A673 (cell line): ENCODE results near the gene SLIT1. TPM values are rescaled to one million over a fixed set of nuclear protein-coding genes. Genes with fewer than 3 reads are reported as not detected.

Source experiments
- BruUV-seq: library from RNA; stranded (reverse); fragments of 400-500 nt; replicated peaks from 2 replicates; lab custom pipeline; 2021; lab: Mats Ljungman, UMichigan
- CTCF ChIA-PET: fragments of 300-600 bp; sonication (Branson Sonifier 250); formaldehyde crosslinking; loops from one replicate; lab custom pipeline; 2022; ENCODE audit warnings: antibody characterized with exemption; lab: Charles Lee
- POLR2A ChIA-PET: fragments of 300-600 bp; sonication (Branson Sonifier 250); formaldehyde crosslinking; loops from one replicate; lab custom pipeline; 2022; ENCODE audit warnings: antibody characterized with exemption; ENCODE audit not compliant: low non-redundant PET; lab: Charles Lee
- DNase-seq: peaks from one replicate; pipeline ENCODE4 v3.0.0-alpha.2; 2015; ENCODE audit warnings: low spot score
- H3K27ac ChIP-seq: fragments of 200-600 bp; sonication (generic); 2 replicates; pipeline ENCODE4 v1.5.1; 2016; ENCODE audit warnings: mixed run types, low read depth, mild to moderate bottlenecking, mixed read lengths, antibody characterized with exemption, low read length; ENCODE audit not compliant: poor library complexity, severe bottlenecking
- H3K27me3 ChIP-seq: fragments of 200-600 bp; sonication (generic); replicated peaks from 2 replicates; pipeline ENCODE4 v1.6.1; 2017; ENCODE audit warnings: mixed run types, low read depth, mild to moderate bottlenecking, mixed read lengths, antibody characterized with exemption, low read length; ENCODE audit not compliant: insufficient read depth, poor library complexity
- H3K36me3 ChIP-seq: fragments of 200-600 bp; sonication (generic); 2 replicates; pipeline ENCODE4 v1.6.1; 2016; ENCODE audit warnings: mixed run types, mild to moderate bottlenecking, mixed read lengths, antibody characterized with exemption, low read length; ENCODE audit not compliant: insufficient read depth, poor library complexity, severe bottlenecking
- H3K4me1 ChIP-seq: fragments of 200-600 bp; sonication (generic); 2 replicates; pipeline ENCODE4 v1.6.1; 2017; ENCODE audit warnings: mixed run types, mild to moderate bottlenecking, mixed read lengths, antibody characterized with exemption, low read length; ENCODE audit not compliant: insufficient read depth, poor library complexity, severe bottlenecking
- H3K4me3 ChIP-seq: fragments of 200-600 bp; sonication (generic); 2 replicates; pipeline ENCODE4 v1.5.1; 2016; ENCODE audit warnings: low read depth, mixed run types, mild to moderate bottlenecking, mixed read lengths, low read length; ENCODE audit not compliant: poor library complexity, severe bottlenecking
- H3K9me3 ChIP-seq: fragments of 200-600 bp; sonication (generic); 2 replicates; pipeline ENCODE4 v1.6.1; 2016; ENCODE audit warnings: mixed run types, low read depth, mild to moderate bottlenecking, mixed read lengths, antibody characterized with exemption, low read length; ENCODE audit not compliant: poor library complexity, severe bottlenecking
- EZH2 ChIP-seq: fragments of 200-600 bp; sonication (generic); IDR thresholded peaks from 2 replicates; pipeline ENCODE4 v1.6.1; 2017; ENCODE audit warnings: borderline replicate concordance, low read depth, mild to moderate bottlenecking, mixed read lengths, antibody characterized with exemption, low read length; ENCODE audit not compliant: poor library complexity, severe bottlenecking
- intact Hi-C: fragments of 100-400 bp; cut with micrococcal nuclease; formaldehyde crosslinking; loops from one replicate; pipeline ENCODE4 v1.10.0; 2022; ENCODE audit not compliant: unreplicated experiment
- total RNA-seq: library from RNA; stranded (reverse); gene quantifications from 2 replicates; pipeline ENCODE4 v1.2.3, GENCODE V29; 2021
- TF ChIP-seq, protein P1 (sequence below): fragments of 300-800, 200-600 bp; sonication (generic); conservative IDR thresholded peaks from 2 replicates; pipeline ENCODE4 v1.5.1; 2017; ENCODE audit warnings: low read depth, mild to moderate bottlenecking, antibody characterized with exemption, low read length, moderate library complexity, mixed read lengths

SLIT1 gene
- total RNA-seq, 1 experiment from 2014 or later = 0.43 TPM

DNA sequence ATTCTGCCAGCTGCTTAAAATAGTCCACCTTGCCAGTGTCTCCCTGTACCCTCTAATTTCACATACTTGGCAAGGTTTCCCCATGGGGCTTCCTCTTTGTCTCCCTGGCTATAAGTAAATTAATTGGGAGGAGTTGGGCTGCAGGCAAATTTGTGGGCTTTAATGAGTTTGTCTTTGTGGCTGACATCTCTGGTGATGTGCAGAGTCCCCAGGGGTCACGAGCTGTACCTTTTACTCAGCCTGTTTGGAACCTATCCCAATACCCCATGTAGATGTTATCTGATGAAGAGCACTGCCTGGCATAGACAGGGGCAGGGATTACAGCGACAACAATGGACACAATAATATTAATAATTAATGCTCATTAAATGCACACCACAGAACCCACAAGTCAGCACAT lies 132.5 kb downstream of the SLIT1 start:
- BruUV-seq = no TSS peak
- Histone ChIP-seq H3K9me3 (no peaks in the 10 kb centered on the region), H3K27me3 (peaks cover 10% of the 10 kb centered on the region), H3K4me1 (no peaks in the 10 kb centered on the region), H3K36me3 (no peaks in the 10 kb centered on the region), H3K27ac (no peak overlapping the region), H3K4me3 (no peak overlapping the region)
- CTCF ChIA-PET = no interaction called here
- POLR2A ChIA-PET = no interaction called here
- intact Hi-C loops = no loop called here
- TF ChIP-seq, protein P1, sequence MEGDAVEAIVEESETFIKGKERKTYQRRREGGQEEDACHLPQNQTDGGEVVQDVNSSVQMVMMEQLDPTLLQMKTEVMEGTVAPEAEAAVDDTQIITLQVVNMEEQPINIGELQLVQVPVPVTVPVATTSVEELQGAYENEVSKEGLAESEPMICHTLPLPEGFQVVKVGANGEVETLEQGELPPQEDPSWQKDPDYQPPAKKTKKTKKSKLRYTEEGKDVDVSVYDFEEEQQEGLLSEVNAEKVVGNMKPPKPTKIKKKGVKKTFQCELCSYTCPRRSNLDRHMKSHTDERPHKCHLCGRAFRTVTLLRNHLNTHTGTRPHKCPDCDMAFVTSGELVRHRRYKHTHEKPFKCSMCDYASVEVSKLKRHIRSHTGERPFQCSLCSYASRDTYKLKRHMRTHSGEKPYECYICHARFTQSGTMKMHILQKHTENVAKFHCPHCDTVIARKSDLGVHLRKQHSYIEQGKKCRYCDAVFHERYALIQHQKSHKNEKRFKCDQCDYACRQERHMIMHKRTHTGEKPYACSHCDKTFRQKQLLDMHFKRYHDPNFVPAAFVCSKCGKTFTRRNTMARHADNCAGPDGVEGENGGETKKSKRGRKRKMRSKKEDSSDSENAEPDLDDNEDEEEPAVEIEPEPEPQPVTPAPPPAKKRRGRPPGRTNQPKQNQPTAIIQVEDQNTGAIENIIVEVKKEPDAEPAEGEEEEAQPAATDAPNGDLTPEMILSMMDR = no peak
- no peak for TF ChIP-seq EZH2
- no peak for DNase-seq

DNA sequence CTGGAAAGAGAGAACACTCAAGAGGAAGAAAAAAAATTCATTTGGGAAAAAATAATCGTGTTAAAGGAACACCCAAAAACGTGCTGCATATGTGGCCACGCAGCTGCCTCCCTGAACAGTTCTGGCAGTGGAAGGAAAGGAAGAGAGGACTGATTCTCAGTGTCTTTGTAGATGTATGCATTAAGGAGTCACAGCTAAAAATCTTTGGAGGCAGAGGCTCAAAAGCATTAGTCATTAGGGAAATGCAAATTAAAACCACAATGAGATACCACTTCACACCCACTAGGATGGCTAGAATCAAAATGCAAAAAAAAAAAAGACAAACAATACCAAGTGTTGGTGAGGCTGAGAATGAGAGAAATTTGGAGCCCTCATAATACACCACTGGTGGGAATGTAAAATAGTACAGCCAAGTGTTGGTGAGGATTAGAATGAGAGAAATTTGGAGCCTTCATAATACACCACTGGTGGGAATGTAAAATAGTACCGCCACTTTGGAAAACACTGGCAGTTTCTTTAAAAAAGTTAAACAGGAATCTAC lies 134.7 kb downstream of the SLIT1 start:
- Histone ChIP-seq H3K9me3 (no peaks in the 10 kb centered on the region), H3K27ac (no peak overlapping the region), H3K4me3 (no peak overlapping the region), H3K36me3 (no peaks in the 10 kb centered on the region), H3K27me3 (peaks cover 10% of the 10 kb centered on the region), H3K4me1 (no peaks in the 10 kb centered on the region)
- intact Hi-C loops = no loop called here
- ChIA-PET CTCF (no interaction called here), POLR2A (no interaction called here)
- no TSS peak for BruUV-seq
- no peak for TF ChIP-seq EZH2
- TF ChIP-seq, protein P1 = no peak
- DNase-seq = no peak

DNA sequence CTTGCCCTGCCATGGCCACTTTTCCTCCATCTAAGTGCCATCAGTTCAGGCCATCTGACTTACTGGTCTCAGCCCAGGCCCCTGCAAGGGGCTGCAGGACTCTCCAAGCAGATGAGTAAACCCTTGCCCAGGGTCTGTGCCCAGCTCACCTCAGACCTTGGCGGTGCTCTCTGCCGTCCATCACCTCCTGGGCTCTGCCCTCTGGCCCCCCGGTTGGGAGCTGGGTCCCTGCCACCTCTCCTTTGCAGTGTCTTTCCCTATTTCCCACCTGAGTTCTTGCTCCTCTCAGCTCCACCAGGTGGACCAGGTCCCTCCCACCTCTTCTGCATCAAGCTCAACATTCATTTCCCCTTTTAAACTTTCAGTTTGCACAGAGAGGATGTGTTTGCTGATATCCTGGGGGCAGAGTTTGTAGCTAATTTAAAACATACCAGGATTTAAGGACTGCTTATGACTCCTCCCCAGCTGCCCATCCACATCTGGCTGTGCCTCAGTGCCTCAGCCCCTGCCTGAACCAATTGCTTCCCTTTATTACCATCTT lies 135.5 kb downstream of the SLIT1 start:
- no TSS peak for BruUV-seq
- TF ChIP-seq, protein P1 = no peak
- no peak for TF ChIP-seq EZH2
- intact Hi-C loops = no loop called here

More for the DNA sequence above, 135.5 kb downstream of the SLIT1 start:
- Histone ChIP-seq H3K9me3 (no peaks in the 10 kb centered on the region), H3K4me1 (no peaks in the 10 kb centered on the region), H3K4me3 (no peak overlapping the region), H3K27me3 (peaks cover 10% of the 10 kb centered on the region), H3K36me3 (no peaks in the 10 kb centered on the region), H3K27ac (no peak overlapping the region)
- no peak for DNase-seq
- CTCF ChIA-PET = no interaction called here
- POLR2A ChIA-PET = no interaction called here
